H7 (cell line): ENCODE data around the gene MFRP. TPM values are rescaled to one million over a fixed set of nuclear protein-coding genes. Genes with fewer than 3 reads are reported as not detected.

Source experiments
- DNase-seq: peaks from one replicate; pipeline ENCODE4 v3.0.0; 2012
- H3K27me3 ChIP-seq: 2 replicates; pipeline ENCODE4 v1.6.0; 2011; ENCODE audit warnings: mild to moderate bottlenecking, low read length; ENCODE audit not compliant: control insufficient read depth, insufficient read depth
- H3K36me3 ChIP-seq: replicated peaks from 2 replicates; pipeline ENCODE4 v1.5.1; 2011; ENCODE audit warnings: low read length; ENCODE audit not compliant: control insufficient read depth, insufficient read depth
- H3K4me3 ChIP-seq: 2 replicates; pipeline ENCODE4 v1.5.1; 2011; ENCODE audit warnings: low read depth, mild to moderate bottlenecking, control low read depth, low read length, moderate library complexity; ENCODE audit not compliant: insufficient read depth
- total RNA-seq: library from RNA; depleted of rRNA; stranded (reverse); fragments of >200 nt; shearing (Covaris generic); gene quantifications from 2 replicates; pipeline ENCODE4 v1.2.3, GENCODE V29; 2014

MFRP gene
- total RNA-seq, 1 experiment from 2014 or later, result not detected

- H3K36me3 ChIP-seq, result peaks cover 7% of the 10 kb centered on the region
- peak; percentile 96 for DNase-seq
- peak overlapping the region; percentile 59 for H3K4me3 ChIP-seq
- H3K27me3 ChIP-seq, result peaks cover 38% of the 10 kb centered on the region
Observed at GRCh38 chr11:119339589-119340334, 6.7 kb downstream of the MFRP start.

- Histone ChIP-seq H3K4me3 (peak overlapping the region; percentile 59), H3K27me3 (peaks cover 38% of the 10 kb centered on the region), H3K36me3 (peaks cover 7% of the 10 kb centered on the region)
- peak; percentile 54 for DNase-seq
Observed at GRCh38 chr11:119338965-119339588, 7.4 kb downstream of the MFRP start.

GRCh38 chr11:119338318-119338890 is 8.1 kb downstream of the MFRP start:
- Histone ChIP-seq H3K36me3 (peaks cover 7% of the 10 kb centered on the region), H3K27me3 (peaks cover 38% of the 10 kb centered on the region), H3K4me3 (peak overlapping the region; percentile 27)

GRCh38 chr11:119337581-119338317 is 8.8 kb downstream of the MFRP start:
- peak; percentile 90 for DNase-seq
- peak overlapping the region; percentile 27 for H3K4me3 ChIP-seq
- H3K27me3 ChIP-seq, result peaks cover 38% of the 10 kb centered on the region
- peaks cover 7% of the 10 kb centered on the region for H3K36me3 ChIP-seq

More at GRCh38 chr11:119338318-119338890, 8.1 kb downstream of the MFRP start:
- DNase-seq, result peak; percentile 93

- H3K36me3 ChIP-seq, result peaks cover 7% of the 10 kb centered on the region
- peaks cover 31% of the 10 kb centered on the region for H3K27me3 ChIP-seq
- peak overlapping the region; percentile 27 for H3K4me3 ChIP-seq
- DNase-seq, result peak; percentile 14
Observed at GRCh38 chr11:119336744-119337469, 9.6 kb downstream of the MFRP start.

GRCh38 chr11:119335655-119336543 is 10.6 kb downstream of the MFRP start:
- peak; percentile 24 for DNase-seq
- peaks cover 21% of the 10 kb centered on the region for H3K27me3 ChIP-seq
- H3K4me3 ChIP-seq, result no peak overlapping the region
- H3K36me3 ChIP-seq, result peaks cover 7% of the 10 kb centered on the region

- H3K27me3 ChIP-seq, result peaks cover 14% of the 10 kb centered on the region
- peak overlapping the region; percentile 84 for H3K4me3 ChIP-seq
- H3K36me3 ChIP-seq, result peaks cover 7% of the 10 kb centered on the region
- DNase-seq, result peak; percentile 20
Observed at GRCh38 chr11:119335091-119335654, 11.3 kb downstream of the MFRP start.

- peak; percentile 99 for DNase-seq
- H3K27me3 ChIP-seq, result peaks cover 8% of the 10 kb centered on the region
- H3K36me3 ChIP-seq, result peaks cover 7% of the 10 kb centered on the region
- H3K4me3 ChIP-seq, result peak within 1 kb of the TSS; percentile 84
Observed at GRCh38 chr11:119334174-119334930, 12.2 kb downstream of the MFRP start, which contains the start of gene RNF26. Gene RNF26, plus strand, starts transcription at chr11:119334527. Its CDS starts 596 bp downstream, at chr11:119335123.

- peak; percentile 3 for DNase-seq
- Histone ChIP-seq H3K36me3 (peaks cover 7% of the 10 kb centered on the region), H3K4me3 (no peak overlapping the region), H3K27me3 (no peaks in the 10 kb centered on the region)
Observed at GRCh38 chr11:119332111-119332765, 14.3 kb downstream of the MFRP start.

- H3K27me3 ChIP-seq, result no peaks in the 10 kb centered on the region
- no peaks in the 10 kb centered on the region for H3K36me3 ChIP-seq
- no peak overlapping the region for H3K4me3 ChIP-seq
- no peak for DNase-seq
Observed at GRCh38 chr11:119330237-119330636, 16.3 kb downstream of the MFRP start.

- H3K27me3 ChIP-seq, result no peaks in the 10 kb centered on the region
- no peak for DNase-seq
- H3K36me3 ChIP-seq, result no peaks in the 10 kb centered on the region
- H3K4me3 ChIP-seq, result no peak overlapping the region
Observed at GRCh38 chr11:119329320-119329719, 17.2 kb downstream of the MFRP start.

- no peak for DNase-seq
- no peaks in the 10 kb centered on the region for H3K27me3 ChIP-seq
- no peak overlapping the region for H3K4me3 ChIP-seq
- no peaks in the 10 kb centered on the region for H3K36me3 ChIP-seq
Observed at GRCh38 chr11:119324189-119324588, 22.3 kb downstream of the MFRP start.
